Thyroid gland (tissue), 4 donors: ENCODE measurements around the gene OR14A2.

Experiments
- POLR2A ChIP-seq, 2 donors: fragments of 450-650 bp; IDR thresholded peaks; one replicate each; pipeline ENCODE4 v1.6.1; 2017; ENCODE audit warnings: antibody characterized with exemption in 2 of 2, mild to moderate bottlenecking in 2 of 2, moderate library complexity in 1 of 2
- TF ChIP-seq, protein P1 (sequence below), 6 experiments: fragments of 200-600 bp in 3 of 6; fragments of 450-650 bp in 3 of 6; sonication (generic) in 3 of 6; IDR thresholded peaks; one replicate each; pipeline ENCODE4 v1.5.1; 2016 to 2019; ENCODE audit warnings: antibody characterized with exemption in 6 of 6, mild to moderate bottlenecking in 2 of 6, inconsistent platforms in 1 of 6, moderate library complexity in 1 of 6

DNA sequence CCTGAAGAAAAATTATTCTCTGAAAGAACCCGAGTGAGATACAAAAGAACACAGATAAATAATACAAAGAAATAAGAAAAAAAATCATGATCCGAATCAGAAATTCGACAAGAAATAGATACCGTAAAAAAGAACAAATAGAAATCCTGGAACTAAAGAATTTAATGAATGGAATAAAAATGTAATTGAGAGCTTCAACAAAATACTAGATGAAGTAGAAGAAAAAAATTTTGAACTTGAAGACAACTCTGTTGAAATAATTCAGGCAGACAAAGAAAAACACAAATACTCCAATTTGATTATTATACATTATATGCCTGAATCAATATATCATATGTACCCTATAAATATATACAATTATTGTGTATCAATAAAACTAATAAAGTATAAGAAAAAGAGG is 26.7 kb downstream of the OR14A2 start:
- TF ChIP-seq POLR2A (IDR thresholded peaks at IDR 0.05), result no peak
- TF ChIP-seq, protein P1, sequence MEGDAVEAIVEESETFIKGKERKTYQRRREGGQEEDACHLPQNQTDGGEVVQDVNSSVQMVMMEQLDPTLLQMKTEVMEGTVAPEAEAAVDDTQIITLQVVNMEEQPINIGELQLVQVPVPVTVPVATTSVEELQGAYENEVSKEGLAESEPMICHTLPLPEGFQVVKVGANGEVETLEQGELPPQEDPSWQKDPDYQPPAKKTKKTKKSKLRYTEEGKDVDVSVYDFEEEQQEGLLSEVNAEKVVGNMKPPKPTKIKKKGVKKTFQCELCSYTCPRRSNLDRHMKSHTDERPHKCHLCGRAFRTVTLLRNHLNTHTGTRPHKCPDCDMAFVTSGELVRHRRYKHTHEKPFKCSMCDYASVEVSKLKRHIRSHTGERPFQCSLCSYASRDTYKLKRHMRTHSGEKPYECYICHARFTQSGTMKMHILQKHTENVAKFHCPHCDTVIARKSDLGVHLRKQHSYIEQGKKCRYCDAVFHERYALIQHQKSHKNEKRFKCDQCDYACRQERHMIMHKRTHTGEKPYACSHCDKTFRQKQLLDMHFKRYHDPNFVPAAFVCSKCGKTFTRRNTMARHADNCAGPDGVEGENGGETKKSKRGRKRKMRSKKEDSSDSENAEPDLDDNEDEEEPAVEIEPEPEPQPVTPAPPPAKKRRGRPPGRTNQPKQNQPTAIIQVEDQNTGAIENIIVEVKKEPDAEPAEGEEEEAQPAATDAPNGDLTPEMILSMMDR (IDR thresholded peaks at IDR 0.05), result no peak
